Keratinocyte (primary cell): ENCODE results near the gene MAPK14. TPM values are rescaled to one million over a fixed set of nuclear protein-coding genes. Genes with fewer than 3 reads are reported as not detected.

ENCODE experiments used
- DNase-seq: peaks from one replicate; pipeline ENCODE4 v3.0.0-alpha.2; 2011; ENCODE audit warnings: low read depth, missing footprints, low spot score
- FAIRE-seq: peaks from 2 replicates; lab custom pipeline; 2011; peaks lifted over from hg19 to GRCh38; lab: Jason Lieb, UNC
- H2AFZ ChIP-seq: 2 replicates; pipeline ENCODE4 v1.6.0; 2012; ENCODE audit warnings: low read length, control low read depth, inconsistent platforms; ENCODE audit not compliant: control insufficient read depth
- H3K27ac ChIP-seq: 2 replicates; pipeline ENCODE4 v1.5.1; 2011; ENCODE audit warnings: low read length; ENCODE audit not compliant: control insufficient read depth, insufficient read depth
- H3K27me3 ChIP-seq: 3 replicates; pipeline ENCODE4 v1.6.0; 2011; ENCODE audit warnings: low read length; ENCODE audit not compliant: control insufficient read depth, insufficient read depth; ENCODE audit errors: extremely low read depth
- H3K36me3 ChIP-seq, 2 experiments: 2 replicates in 1 of 2; 3 replicates in 1 of 2; pipeline ENCODE4 v1.5.1; 2011; ENCODE audit warnings: low read length in 2 of 2, mild to moderate bottlenecking in 1 of 2; ENCODE audit not compliant: control insufficient read depth in 2 of 2, insufficient read depth in 2 of 2; ENCODE audit errors: extremely low read depth in 1 of 2
- H3K4me1 ChIP-seq: 3 replicates; pipeline ENCODE4 v1.5.1; 2011; ENCODE audit warnings: low read length; ENCODE audit not compliant: control insufficient read depth, insufficient read depth; ENCODE audit errors: extremely low read depth
- H3K4me2 ChIP-seq: 3 replicates; pipeline ENCODE4 v1.6.0; 2011; ENCODE audit warnings: low read depth, low read length; ENCODE audit not compliant: control insufficient read depth, insufficient read depth; ENCODE audit errors: extremely low read depth
- H3K4me3 ChIP-seq, 3 experiments: fragments of 200-600 bp in 1 of 3; sonication (generic) in 1 of 3; 2 replicates in 2 of 3; 3 replicates in 1 of 3; pipeline ENCODE4 v1.5.1; 2011 to 2016; ENCODE audit warnings: low read length in 3 of 3, mild to moderate bottlenecking in 3 of 3, control low read depth in 2 of 3, inconsistent platforms in 1 of 3, low read depth in 1 of 3, mixed read lengths in 1 of 3, mixed run types in 1 of 3, moderate library complexity in 1 of 3; ENCODE audit not compliant: control insufficient read depth in 2 of 3, insufficient read depth in 2 of 3; ENCODE audit errors: extremely low read depth in 1 of 3
- H3K79me2 ChIP-seq: 2 replicates; pipeline ENCODE4 v1.6.0; 2012; ENCODE audit warnings: low read length; ENCODE audit not compliant: control insufficient read depth, insufficient read depth
- H3K9ac ChIP-seq: 3 replicates; pipeline ENCODE4 v1.6.0; 2011; ENCODE audit warnings: low read length; ENCODE audit not compliant: control insufficient read depth, insufficient read depth; ENCODE audit errors: extremely low read depth
- H3K9me1 ChIP-seq: 3 replicates; pipeline ENCODE4 v1.6.0; 2011; ENCODE audit warnings: low read length; ENCODE audit not compliant: control insufficient read depth, insufficient read depth; ENCODE audit errors: extremely low read depth
- H3K9me3 ChIP-seq: 2 replicates; pipeline ENCODE4 v1.5.1; 2012; ENCODE audit warnings: low read depth, low read length; ENCODE audit not compliant: control insufficient read depth
- H4K20me1 ChIP-seq: 3 replicates; pipeline ENCODE4 v1.6.0; 2011; ENCODE audit warnings: low read length; ENCODE audit not compliant: control insufficient read depth, insufficient read depth; ENCODE audit errors: extremely low read depth
- CTCF ChIP-seq, 3 experiments: IDR thresholded peaks in 1 of 3; conservative IDR thresholded peaks in 1 of 3; optimal IDR thresholded peaks in 1 of 3; 2 replicates in 2 of 3; 3 replicates in 1 of 3; pipeline versions ENCODE3 to v1.5.1; 2011; ENCODE audit warnings: low read length in 3 of 3, mild to moderate bottlenecking in 3 of 3, moderate library complexity in 2 of 3, control low read depth in 1 of 3, inconsistent platforms in 1 of 3; ENCODE audit not compliant: insufficient read depth in 2 of 3; ENCODE audit errors: extremely low read depth in 1 of 3
- EZH2 ChIP-seq: IDR thresholded peaks from one replicate; pipeline ENCODE4 v1.6.1; 2012; ENCODE audit warnings: inconsistent platforms, mild to moderate bottlenecking, low read length, moderate library complexity
- dilution Hi-C: fragments of 300-500 bp; cut with MboI; formaldehyde crosslinking; loops from one replicate; pipeline ENCODE4 v1.7.0; 2020; ENCODE audit warnings: low sequenced_read_pairs; ENCODE audit not compliant: extremely low pct_ligation_motif_present
- polyA plus RNA-seq, 5 experiments: library from polyadenylated mRNA; depleted of rRNA in 3 of 5; stranded (reverse) in 3 of 5; stranded (forward) in 1 of 5; unstranded in 1 of 5; fragments of >200 nt; gene quantifications; 1 replicate in 1 of 5; 2 replicates in 3 of 5; 3 replicates in 1 of 5; pipeline versions ENCODE4 v1.2.1 to v1.2.3, GENCODE V29; 2011 to 2012; ENCODE audit warnings: missing spikeins in 2 of 5, low read depth in 1 of 5, low replicate concordance in 1 of 5

Gene MAPK14
- polyA plus RNA-seq, 1 donor (not counting 4 experiments of a cell fraction or from before 2014, with no cell fraction given): 52.4 TPM

DNA sequence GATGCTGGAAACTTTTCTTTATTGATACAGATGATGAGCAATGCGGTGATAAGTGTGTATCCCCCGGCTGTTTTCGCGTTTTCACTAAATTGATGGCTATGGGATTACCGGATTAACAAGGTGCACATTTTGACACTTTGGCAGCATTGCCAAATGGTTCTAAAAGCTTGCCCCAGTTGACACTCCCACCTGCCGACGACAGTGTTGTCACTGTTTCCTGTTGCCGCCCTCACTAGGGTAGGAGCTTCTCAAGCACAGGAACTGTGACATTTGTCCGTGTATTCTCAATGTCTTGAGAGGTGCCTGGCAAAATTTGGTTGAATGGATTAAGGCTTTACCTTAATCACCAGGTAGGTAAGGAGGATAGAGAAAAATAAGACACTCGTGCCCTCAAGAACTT lies 92.9 kb downstream of the MAPK14 start:
- H3K4me1 ChIP-seq: peaks cover 12% of the 10 kb centered on the region

GRCh38 chr6:36120979-36121786 lies 93.6 kb downstream of the MAPK14 start:
- dilution Hi-C loops: no loop called here
- Histone ChIP-seq H2AFZ (peak overlapping the region; percentile 34), H3K9me1 (no peaks in the 10 kb centered on the region), H3K9ac (peak overlapping the region; percentile 4), H3K36me3 (no peaks in the 10 kb centered on the region), H3K4me3 (peak overlapping the region in 1 of 3 experiments; percentile 6), H3K79me2 (no peaks in the 10 kb centered on the region), H3K9me3 (no peaks in the 10 kb centered on the region), H4K20me1 (no peaks in the 10 kb centered on the region), H3K27me3 (no peaks in the 10 kb centered on the region), H3K4me1 (peaks cover 12% of the 10 kb centered on the region), H3K27ac (no peak overlapping the region), H3K4me2 (peak overlapping the region; percentile 67)
- FAIRE-seq: no peak
- no peak for TF ChIP-seq EZH2
- peak in 1 of 3 experiments; percentile 40 for TF ChIP-seq CTCF (optimal IDR thresholded peaks at IDR 0.05 in 1 of 3, IDR thresholded peaks at IDR 0.05 in 1 of 3, conservative IDR thresholded peaks at IDR 0.05 in 1 of 3; ENCODE audit: extremely low read depth in 1 of 3, insufficient read depth in 2 of 3, low read length in 3 of 3)
- DNase-seq: no peak

More for the DNA sequence above, 92.9 kb downstream of the MAPK14 start:
- TF ChIP-seq EZH2 (no peak), CTCF (optimal IDR thresholded peaks at IDR 0.05 in 1 of 3, IDR thresholded peaks at IDR 0.05 in 1 of 3, conservative IDR thresholded peaks at IDR 0.05 in 1 of 3; ENCODE audit: extremely low read depth in 1 of 3, insufficient read depth in 2 of 3, low read length in 3 of 3) (no peak)
- Histone ChIP-seq H3K27ac (no peak overlapping the region), H3K9ac (no peak overlapping the region), H3K4me2 (peak overlapping the region; percentile 67), H2AFZ (no peak overlapping the region), H3K9me1 (no peaks in the 10 kb centered on the region), H3K36me3 (no peaks in the 10 kb centered on the region), H3K9me3 (no peaks in the 10 kb centered on the region), H3K4me3 (peak overlapping the region in 1 of 3 experiments; percentile 6), H3K79me2 (no peaks in the 10 kb centered on the region), H3K27me3 (no peaks in the 10 kb centered on the region), H4K20me1 (no peaks in the 10 kb centered on the region)
- dilution Hi-C loops: no loop called here
- no peak for DNase-seq
- FAIRE-seq: no peak
